ENCODE measurements around the gene MINDY1.
A peak's percentile ranks its signal among the peaks of the same experiment; 100 is the strongest.

MINDY1 gene

DNA sequence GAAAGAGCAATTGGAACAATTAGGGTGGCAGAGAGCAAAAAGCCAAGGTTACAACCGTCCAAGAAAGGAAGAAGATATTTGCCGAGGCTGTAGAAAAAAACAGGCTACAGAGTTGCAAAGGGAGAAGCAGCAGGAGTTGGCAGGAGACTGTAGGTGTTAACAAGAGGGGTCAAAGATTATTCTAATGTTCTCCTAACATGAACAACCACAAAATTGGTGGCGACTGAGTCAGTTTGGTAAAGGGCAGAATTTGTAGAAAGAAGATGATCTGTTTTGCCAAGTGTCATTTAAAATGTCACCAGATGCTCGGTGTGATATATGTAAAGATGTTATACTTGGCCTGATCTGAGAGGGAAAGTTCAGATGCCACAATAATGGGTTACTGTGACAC, 1.1 kb upstream of the MINDY1 start:
- DNase-seq (ENCODE audit: low read depth), result no peak
- TF ChIP-seq, protein P1, sequence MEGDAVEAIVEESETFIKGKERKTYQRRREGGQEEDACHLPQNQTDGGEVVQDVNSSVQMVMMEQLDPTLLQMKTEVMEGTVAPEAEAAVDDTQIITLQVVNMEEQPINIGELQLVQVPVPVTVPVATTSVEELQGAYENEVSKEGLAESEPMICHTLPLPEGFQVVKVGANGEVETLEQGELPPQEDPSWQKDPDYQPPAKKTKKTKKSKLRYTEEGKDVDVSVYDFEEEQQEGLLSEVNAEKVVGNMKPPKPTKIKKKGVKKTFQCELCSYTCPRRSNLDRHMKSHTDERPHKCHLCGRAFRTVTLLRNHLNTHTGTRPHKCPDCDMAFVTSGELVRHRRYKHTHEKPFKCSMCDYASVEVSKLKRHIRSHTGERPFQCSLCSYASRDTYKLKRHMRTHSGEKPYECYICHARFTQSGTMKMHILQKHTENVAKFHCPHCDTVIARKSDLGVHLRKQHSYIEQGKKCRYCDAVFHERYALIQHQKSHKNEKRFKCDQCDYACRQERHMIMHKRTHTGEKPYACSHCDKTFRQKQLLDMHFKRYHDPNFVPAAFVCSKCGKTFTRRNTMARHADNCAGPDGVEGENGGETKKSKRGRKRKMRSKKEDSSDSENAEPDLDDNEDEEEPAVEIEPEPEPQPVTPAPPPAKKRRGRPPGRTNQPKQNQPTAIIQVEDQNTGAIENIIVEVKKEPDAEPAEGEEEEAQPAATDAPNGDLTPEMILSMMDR (conservative IDR thresholded peaks at IDR 0.05; ENCODE audit: control insufficient read depth, insufficient read depth, low read depth, low read length), result no peak
- peak overlapping the region; percentile 12 for H3K4me3 ChIP-seq (ENCODE audit: control insufficient read depth, low read depth, low read length)

DNA sequence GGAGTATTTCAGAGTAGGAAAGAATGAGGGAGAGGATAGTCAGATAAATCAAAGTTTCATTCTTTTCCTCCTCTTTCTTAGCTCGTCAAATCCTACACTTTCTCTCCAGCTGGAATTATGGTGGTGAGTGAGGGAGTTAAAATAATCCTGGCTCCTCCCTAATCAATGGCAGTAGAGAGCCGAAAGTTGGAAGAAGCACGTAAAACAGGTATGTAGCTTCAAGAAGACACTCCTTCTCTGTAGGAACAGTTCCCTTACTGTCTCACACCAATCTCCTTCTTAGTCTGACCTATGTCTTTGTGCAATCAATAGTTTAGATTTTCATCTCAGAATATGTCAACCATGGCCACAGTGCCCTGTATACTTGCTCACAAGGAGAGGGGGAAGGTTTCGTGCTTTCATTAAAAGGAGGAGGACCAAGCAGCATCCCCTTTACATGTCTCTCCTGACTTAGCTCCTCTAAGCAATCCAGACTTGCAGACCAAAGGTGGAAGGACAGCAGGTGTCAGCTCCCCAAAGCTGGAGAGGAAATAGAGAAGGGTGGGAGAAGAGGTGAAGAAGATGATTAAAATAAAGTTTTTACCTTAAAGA, 878 bp downstream of the MINDY1 start:
- TF ChIP-seq, protein P1 (conservative IDR thresholded peaks at IDR 0.05; ENCODE audit: control insufficient read depth, insufficient read depth, low read depth, low read length), result no peak
- no peak for DNase-seq (ENCODE audit: low read depth)
- H3K4me3 ChIP-seq (ENCODE audit: control insufficient read depth, low read depth, low read length), result peak overlapping the region; percentile 52

DNA sequence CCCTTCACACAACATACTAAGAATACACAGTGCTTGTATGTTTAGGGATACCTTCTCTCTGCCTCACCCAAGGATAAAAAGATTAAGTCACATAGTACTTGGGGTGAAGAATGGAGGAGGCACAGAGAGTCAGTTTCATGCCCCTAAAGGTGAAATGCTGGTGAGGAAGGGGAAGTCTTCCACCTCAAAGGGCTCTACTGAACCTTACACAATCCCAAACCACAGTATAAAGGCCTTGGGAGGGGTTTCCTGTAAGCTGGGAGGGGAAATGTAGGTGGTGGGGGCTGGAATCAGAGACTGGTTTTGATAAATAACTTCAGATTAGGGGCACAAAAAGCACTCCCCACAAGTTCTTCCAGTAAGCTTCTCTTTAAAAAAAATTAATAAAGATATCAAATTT, 3.5 kb downstream of the MINDY1 start:
- no peak for DNase-seq (ENCODE audit: low read depth)
- H3K4me3 ChIP-seq (ENCODE audit: control insufficient read depth, low read depth, low read length), result no peak overlapping the region
- TF ChIP-seq, protein P1 (conservative IDR thresholded peaks at IDR 0.05; ENCODE audit: control insufficient read depth, insufficient read depth, low read depth, low read length), result no peak

DNA sequence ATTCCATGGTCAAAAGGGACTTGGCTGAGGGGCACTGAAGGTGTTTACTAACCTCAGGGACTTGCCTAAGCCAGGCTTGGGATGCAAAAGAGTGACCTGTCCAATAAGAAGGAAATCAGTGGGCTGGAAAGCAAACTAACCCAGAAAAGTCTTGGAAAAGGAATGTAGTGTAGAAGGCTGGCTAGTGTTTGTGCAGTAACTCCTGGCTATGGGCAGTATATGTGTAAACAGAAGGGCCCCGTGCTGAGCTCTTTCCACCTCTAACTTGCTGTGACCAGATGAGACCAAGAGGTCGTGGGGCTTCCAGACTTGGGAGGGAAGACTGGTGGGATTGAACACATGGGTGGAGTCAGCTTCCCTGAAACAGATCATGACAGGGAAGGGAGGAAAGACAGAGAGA, 4.1 kb downstream of the MINDY1 start:
- no peak for DNase-seq (ENCODE audit: low read depth)
- H3K4me3 ChIP-seq (ENCODE audit: control insufficient read depth, low read depth, low read length), result no peak overlapping the region
- TF ChIP-seq, protein P1 (conservative IDR thresholded peaks at IDR 0.05; ENCODE audit: control insufficient read depth, insufficient read depth, low read depth, low read length), result no peak

DNA sequence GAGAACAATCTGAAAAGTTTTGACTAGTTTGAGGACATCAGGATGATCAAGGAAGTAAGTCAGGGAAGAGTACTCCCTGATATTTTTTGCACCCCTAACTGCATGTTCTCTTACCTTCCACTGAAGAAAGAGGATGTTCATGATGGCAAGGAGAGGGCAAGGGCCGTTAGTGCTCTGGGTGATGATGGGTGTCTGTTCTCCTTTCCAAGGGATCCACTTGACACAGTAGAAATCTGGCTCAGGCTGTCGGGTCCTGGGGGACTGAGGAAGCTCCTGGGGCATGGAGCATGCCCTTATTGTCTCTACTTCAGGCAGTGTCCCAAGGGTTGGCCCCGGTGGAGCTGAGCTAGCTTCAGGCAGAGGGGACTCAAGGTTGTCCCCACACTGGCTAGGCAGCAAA, 4.7 kb downstream of the MINDY1 start:
- no peak overlapping the region for H3K4me3 ChIP-seq (ENCODE audit: control insufficient read depth, low read depth, low read length)
- no peak for DNase-seq (ENCODE audit: low read depth)
- TF ChIP-seq, protein P1 (conservative IDR thresholded peaks at IDR 0.05; ENCODE audit: control insufficient read depth, insufficient read depth, low read depth, low read length), result no peak

DNA sequence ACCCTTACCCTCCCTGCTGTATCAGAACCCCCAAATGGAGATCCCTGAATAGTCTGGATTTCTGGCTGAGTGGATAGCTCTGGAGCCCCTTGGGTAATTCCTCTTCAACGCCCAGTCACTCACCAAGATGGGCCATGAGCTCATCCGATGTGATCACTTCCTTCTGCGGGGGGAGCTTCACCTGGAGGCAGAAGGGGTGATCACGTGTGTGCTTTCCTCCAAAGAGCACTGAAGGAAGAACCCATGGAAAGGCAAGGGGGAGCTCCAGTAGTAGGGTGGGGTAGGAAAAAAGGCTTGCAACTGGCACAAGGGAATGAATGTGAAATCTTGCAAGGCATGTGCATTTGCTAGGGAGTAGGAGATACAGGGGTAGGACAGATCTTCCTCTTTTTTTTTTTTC, 5.1 kb downstream of the MINDY1 start:
- no peak overlapping the region for H3K4me3 ChIP-seq (ENCODE audit: control insufficient read depth, low read depth, low read length)
- no peak for DNase-seq (ENCODE audit: low read depth)
- TF ChIP-seq, protein P1 (conservative IDR thresholded peaks at IDR 0.05; ENCODE audit: control insufficient read depth, insufficient read depth, low read depth, low read length), result no peak

DNA sequence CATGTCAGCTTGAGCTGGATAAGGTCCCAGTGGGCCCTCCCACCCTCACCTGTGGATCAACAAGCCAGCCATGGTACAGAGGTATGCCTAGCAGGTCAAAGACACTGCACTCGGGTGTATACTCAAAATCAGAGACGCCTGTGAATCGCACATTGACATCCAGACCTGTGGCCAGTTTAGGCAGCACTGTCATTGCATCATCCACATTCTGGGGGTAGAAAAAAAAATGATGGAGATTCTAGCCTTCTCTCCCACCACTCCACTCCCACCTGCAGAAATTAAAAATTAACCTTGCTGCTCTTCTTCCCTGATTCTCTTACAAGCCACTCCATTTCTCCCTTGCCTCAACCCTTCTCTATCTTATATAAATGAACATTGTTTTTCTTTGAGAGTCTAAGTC, 6.3 kb downstream of the MINDY1 start:
- no peak overlapping the region for H3K4me3 ChIP-seq (ENCODE audit: control insufficient read depth, low read depth, low read length)
- DNase-seq (ENCODE audit: low read depth), result no peak
- TF ChIP-seq, protein P1 (conservative IDR thresholded peaks at IDR 0.05; ENCODE audit: control insufficient read depth, insufficient read depth, low read depth, low read length), result no peak
